Anterior cingulate cortex (tissue), 58 donors: ENCODE data around the gene IL4R.
"Not testable (repeated sequence)": the region's sequence is repeated elsewhere in the genome, so short reads cannot be mapped to it uniquely, and the experiment has no call there.

ENCODE experiments used
- DNase-seq, 58 donors: peaks; one replicate each; lab custom pipeline; 2025; lab: John Stamatoyannopoulos, UW

The IL4R gene

GRCh38 chr16:27370318-27370717 lies 56.5 kb downstream of the IL4R start:
- no peak for DNase-seq

- no peak for DNase-seq
Observed at GRCh38 chr16:27373312-27373711, 59.5 kb downstream of the IL4R start.

GRCh38 chr16:27374221-27374803 lies 60.5 kb downstream of the IL4R start:
- DNase-seq, result peak in 4 of 58 donors; percentile 4 to 23 (median 14)

GRCh38 chr16:27374804-27375425 lies 61.1 kb downstream of the IL4R start:
- peak in 31 of 58 donors; percentile 3 to 51 (median 17) for DNase-seq

- no peak for DNase-seq
Observed at GRCh38 chr16:27377666-27378485, 64.1 kb downstream of the IL4R start.

- DNase-seq, result peak in 1 of 58 donors; percentile 7
Observed at GRCh38 chr16:27378871-27379481, 65.2 kb downstream of the IL4R start.

GRCh38 chr16:27379919-27380318 lies 66.1 kb downstream of the IL4R start:
- DNase-seq, result no peak

GRCh38 chr16:27381236-27381635 lies 67.5 kb downstream of the IL4R start:
- no peak for DNase-seq

GRCh38 chr16:27381974-27382855 lies 68.4 kb downstream of the IL4R start:
- DNase-seq, result no peak

GRCh38 chr16:27383556-27384243 lies 69.9 kb downstream of the IL4R start:
- peak in 4 of 58 donors; percentile 13 to 33 (median 22) for DNase-seq

- no peak for DNase-seq
Observed at GRCh38 chr16:27384425-27384824, 70.7 kb downstream of the IL4R start.

- no peak for DNase-seq
Observed at GRCh38 chr16:27385398-27385797, 71.6 kb downstream of the IL4R start.

GRCh38 chr16:27386674-27387073 lies 72.9 kb downstream of the IL4R start:
- no peak for DNase-seq

GRCh38 chr16:27387724-27388123 lies 74.0 kb downstream of the IL4R start:
- no peak for DNase-seq

GRCh38 chr16:27389272-27389961 lies 75.6 kb downstream of the IL4R start:
- DNase-seq, result no peak

- no peak for DNase-seq
Observed at GRCh38 chr16:27390151-27390550, 76.4 kb downstream of the IL4R start.

- no peak for DNase-seq
Observed at GRCh38 chr16:27392671-27393070, 78.9 kb downstream of the IL4R start.

GRCh38 chr16:27394516-27394915 lies 80.7 kb downstream of the IL4R start:
- DNase-seq, result no peak

- not testable (repeated sequence) for DNase-seq
Observed at GRCh38 chr16:27398341-27398893, 84.6 kb downstream of the IL4R start.
